AG04450 (cell line): Measurements from ENCODE around the gene GALT. TPM values are rescaled to one million over a fixed set of nuclear protein-coding genes. Genes with fewer than 3 reads are reported as not detected.

ENCODE experiments used
- CTCF ChIA-PET: fragments of 300-600, 350-600 bp; formaldehyde crosslinking; extraction: SDS; loops from one replicate; lab custom pipeline; 2022; ENCODE audit warnings: antibody characterized with exemption, inconsistent platforms; lab: Charles Lee
- POLR2A ChIA-PET: fragments of 350-600 bp; formaldehyde crosslinking; extraction: SDS; loops from one replicate; lab custom pipeline; 2021; ENCODE audit warnings: antibody characterized with exemption, inconsistent platforms; lab: Yijun Ruan, JAX
- DNase-seq: peaks from one replicate; pipeline ENCODE4 v3.0.0-alpha.2; 2011; ENCODE audit warnings: low read depth, low spot score
- H3K27ac ChIP-seq: one replicate; pipeline ENCODE4 v1.5.1; 2012; ENCODE audit warnings: low read depth, low read length, control low read depth
- H3K27me3 ChIP-seq: one replicate; pipeline ENCODE4 v1.6.0; 2012; ENCODE audit warnings: low read length; ENCODE audit not compliant: control insufficient read depth, insufficient read depth
- H3K4me3 ChIP-seq: 2 replicates; pipeline ENCODE4 v1.5.1; 2011; ENCODE audit warnings: mild to moderate bottlenecking, low read depth, low read length, control low read depth
- H3K9me3 ChIP-seq: 2 replicates; pipeline ENCODE4 v1.5.1; 2012; ENCODE audit warnings: low read length; ENCODE audit not compliant: control insufficient read depth, insufficient read depth
- CTCF ChIP-seq: IDR thresholded peaks from 2 replicates; pipeline ENCODE4 v1.5.1; 2011; ENCODE audit warnings: low read depth, low read length, control low read depth, inconsistent platforms
- polyA plus RNA-seq: library from polyadenylated mRNA; depleted of rRNA; stranded (reverse); fragments of >200 nt; gene quantifications from 2 replicates; pipeline ENCODE4 v1.2.3, GENCODE V29; 2011

Gene GALT
- polyA plus RNA-seq, 1 experiment: 24.8 TPM

- Histone ChIP-seq H3K9me3 (no peaks in the 10 kb centered on the region; the same call in 1 of the 2 replicates), H3K27ac (no peak overlapping the region), H3K4me3 (no peak overlapping the region), H3K27me3 (no peaks in the 10 kb centered on the region)
- DNase-seq: no peak
- CTCF ChIA-PET: interaction anchor here (0.6 to 7.6 kb wide), 3 partner anchors 19 to 165 kb away, joined by 3 to 111 read pairs (median 3); partner anchors contain the start of gene SIGMAR1
- TF ChIP-seq CTCF: no peak
- POLR2A ChIA-PET: no interaction called here
Measured at GRCh38 chr9:34615132-34615531, 31.3 kb upstream of the GALT start.

- DNase-seq: peak; percentile 82
- Histone ChIP-seq H3K9me3 (no peaks in the 10 kb centered on the region; the same call in 1 of the 2 replicates), H3K27ac (peak within 1 kb of the TSS; percentile 11), H3K27me3 (peaks cover 26% of the 10 kb centered on the region), H3K4me3 (peak within 1 kb of the TSS; percentile 96)
- POLR2A ChIA-PET: interaction anchor here (0.7 to 1.5 kb wide), 4 partner anchors 8 to 27 kb away, joined by 3 to 15 read pairs (median 6); partner anchors contain the start of genes GALT, RPP25L and SIGMAR1
- CTCF ChIA-PET: interaction anchor here (0.6 to 5.0 kb wide), 13 partner anchors 9 to 217 kb away, joined by 3 to 45 read pairs (median 4); partner anchors contain the start of genes GALT, RPP25L and SIGMAR1
- TF ChIP-seq CTCF: no peak
Measured at GRCh38 chr9:34620061-34620994, 26.1 kb upstream of the GALT start, which contains the start of gene DCTN3. TSS of gene DCTN3 (minus strand) at chr9:34620495. CDS start at chr9:34620464, 31 bp downstream.

GRCh38 chr9:34623374-34624235 is 22.9 kb upstream of the GALT start:
- H3K27me3 ChIP-seq: peaks cover 58% of the 10 kb centered on the region
- DNase-seq: no peak
- POLR2A ChIA-PET: interaction anchor here (0.8 kb wide), 1 partner anchor 14 kb away, joined by 3 read pairs; the partner anchor contains the start of gene SIGMAR1
- no peak overlapping the region for H3K27ac ChIP-seq
- no peak for TF ChIP-seq CTCF
- H3K9me3 ChIP-seq: no peaks in the 10 kb centered on the region; the same call in 1 of the 2 replicates
- CTCF ChIA-PET: interaction anchor here (1.3 to 5.0 kb wide), 3 partner anchors 10 to 20 kb away, joined by 5 to 45 read pairs (median 7); no protein-coding TSS in a partner anchor
- H3K4me3 ChIP-seq: no peak overlapping the region

- ChIA-PET CTCF (interaction anchor here (1.6 to 2.1 kb wide), 2 partner anchors 9 to 221 kb away, joined by 6 to 22 read pairs; no protein-coding TSS in a partner anchor), POLR2A (interaction anchor here (0.6 kb wide), 1 partner anchor 269 kb away, joined by 4 read pairs; no protein-coding TSS in a partner anchor)
- H3K27me3 ChIP-seq: peaks cover 66% of the 10 kb centered on the region
- H3K9me3 ChIP-seq: no peaks in the 10 kb centered on the region; the same call in 1 of the 2 replicates
- no peak for TF ChIP-seq CTCF
- no peak overlapping the region for H3K27ac ChIP-seq
- DNase-seq: no peak
- no peak overlapping the region for H3K4me3 ChIP-seq
Measured at GRCh38 chr9:34624475-34625185, 21.8 kb upstream of the GALT start.
